ENCODE data around the gene ONECUT3. TPM values are rescaled to one million over a fixed set of nuclear protein-coding genes. Genes with fewer than 3 reads are reported as not detected.

The ONECUT3 gene
- polyA plus RNA-seq, 5 donors = 0.04 to 0.09 (median 0.06) TPM

DNA sequence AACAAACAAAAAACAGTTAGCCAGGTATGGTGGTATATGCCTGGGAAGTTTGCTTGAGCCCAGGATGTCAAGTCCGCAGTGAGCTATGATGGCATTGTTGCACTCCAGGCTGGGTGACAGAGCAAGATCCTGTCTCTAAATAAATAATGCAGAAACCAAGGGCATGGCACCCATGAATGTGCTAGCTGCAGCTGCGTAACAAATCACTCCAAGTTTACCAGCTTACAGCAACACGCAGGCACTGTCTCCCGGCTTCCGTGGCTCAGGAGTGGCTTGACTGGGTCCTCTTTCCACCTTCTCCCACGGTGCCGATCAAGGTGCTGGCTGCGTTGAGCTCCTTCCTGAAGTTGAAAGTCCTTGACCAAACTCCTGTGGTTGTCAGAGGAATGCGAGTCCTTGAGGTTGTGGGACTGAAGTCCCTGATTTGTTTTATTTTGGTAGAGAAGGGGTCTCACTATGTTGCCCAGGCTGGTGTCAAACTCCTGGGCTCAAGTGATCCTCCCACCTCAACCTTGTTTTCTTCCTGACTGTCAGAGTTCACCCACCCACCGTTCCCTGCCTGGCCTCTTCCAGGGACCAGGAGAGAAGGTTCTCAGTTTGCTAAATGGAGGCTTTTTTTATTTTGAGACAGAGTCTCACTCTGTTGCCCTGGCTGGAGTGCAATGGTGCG, 13.2 kb upstream of the ONECUT3 start:
- DNase-seq = no peak

GRCh38 chr19:1742989-1743696, 10.2 kb upstream of the ONECUT3 start:
- no peak for DNase-seq

DNA sequence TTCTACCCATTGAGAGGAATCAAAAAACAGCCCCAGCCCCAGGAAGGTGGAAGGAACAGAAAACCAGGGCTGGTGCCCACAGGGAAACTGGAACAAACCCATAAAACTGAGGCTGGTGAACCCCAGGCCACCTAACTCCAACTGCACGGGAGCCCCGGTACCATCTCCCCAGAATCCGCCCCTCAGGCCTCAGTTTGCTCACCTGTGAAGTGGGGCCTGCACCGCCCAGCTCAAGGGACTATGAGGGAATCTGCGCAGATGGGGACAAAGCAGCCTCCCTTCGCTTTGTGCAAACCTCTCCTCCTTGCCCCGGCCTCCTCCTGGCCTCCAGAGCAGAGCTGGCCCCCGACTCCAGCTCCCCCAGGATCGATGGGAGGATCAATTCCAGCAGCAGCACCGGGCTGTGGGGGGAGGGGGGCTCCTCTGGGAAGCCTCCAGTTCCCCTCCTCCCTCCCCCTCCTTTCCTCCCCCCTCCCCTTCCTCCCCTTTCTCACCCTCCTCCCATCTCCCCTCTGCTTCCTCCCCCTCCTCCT, 9.1 kb upstream of the ONECUT3 start:
- no peak for DNase-seq

DNA sequence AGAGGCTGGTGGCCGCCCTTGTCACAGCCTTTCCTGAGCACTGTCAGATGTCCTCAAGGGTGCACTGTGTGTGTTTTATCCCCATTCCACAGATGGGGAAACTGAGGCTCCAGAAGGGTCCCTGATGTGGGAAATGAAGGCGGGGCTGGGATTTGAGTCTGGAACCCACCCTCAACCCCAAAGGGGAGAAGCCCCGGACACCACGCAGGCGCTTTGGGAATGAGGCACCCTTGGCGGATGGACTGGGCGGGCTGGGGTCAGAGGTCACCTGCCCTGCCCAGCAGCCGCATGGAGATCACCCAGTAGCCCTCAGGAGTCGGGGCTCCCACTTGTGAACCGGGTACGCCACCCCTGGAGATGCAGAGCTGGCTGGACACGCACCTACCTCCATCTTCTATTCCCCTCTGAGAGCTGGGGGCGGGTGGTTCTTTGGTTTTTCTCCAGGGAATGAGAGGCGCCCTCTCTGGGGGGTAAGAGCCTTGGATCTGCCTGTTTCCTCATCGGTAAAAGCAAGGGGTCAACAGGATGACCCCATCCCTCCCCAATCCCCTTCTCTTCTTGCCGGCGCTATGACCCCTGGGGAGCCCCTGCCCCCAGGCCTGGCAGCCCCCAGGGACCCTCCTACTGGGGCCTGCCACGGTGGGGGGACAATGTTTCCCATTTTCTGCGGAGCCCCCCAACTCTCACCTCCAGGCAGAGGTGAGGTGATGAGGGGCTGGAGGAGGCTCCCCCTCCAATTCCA, 8.3 kb upstream of the ONECUT3 start:
- no peak for DNase-seq

DNA sequence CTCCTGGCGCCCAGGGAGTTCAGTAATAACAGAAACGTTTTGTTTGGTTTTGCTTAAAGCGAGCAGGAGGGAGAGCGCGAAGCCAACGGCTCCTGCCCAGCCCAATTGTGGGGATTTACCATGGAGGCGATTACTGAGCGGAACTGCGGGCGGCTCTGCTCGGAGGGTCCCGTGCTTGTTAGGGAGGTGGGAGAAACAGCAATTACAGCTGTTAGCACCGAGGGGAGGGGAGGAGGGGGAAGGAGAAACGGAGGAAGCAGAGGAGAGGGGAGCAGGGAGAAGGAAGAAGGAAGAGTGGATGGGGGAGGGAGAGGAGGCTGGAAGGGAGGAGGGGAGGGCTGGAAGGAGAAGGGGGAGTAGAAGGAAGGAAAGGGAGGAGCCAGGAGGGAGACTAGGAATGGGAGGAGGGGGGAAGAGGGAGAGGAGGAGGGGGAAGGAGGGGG, 7.7 kb upstream of the ONECUT3 start:
- no peak for DNase-seq

- DNase-seq = no peak
Measured at GRCh38 chr19:1746401-1747284, 6.7 kb upstream of the ONECUT3 start.

GRCh38 chr19:1747285-1748114, 5.8 kb upstream of the ONECUT3 start:
- DNase-seq = no peak

GRCh38 chr19:1748115-1748872, 5.0 kb upstream of the ONECUT3 start:
- DNase-seq = no peak

DNA sequence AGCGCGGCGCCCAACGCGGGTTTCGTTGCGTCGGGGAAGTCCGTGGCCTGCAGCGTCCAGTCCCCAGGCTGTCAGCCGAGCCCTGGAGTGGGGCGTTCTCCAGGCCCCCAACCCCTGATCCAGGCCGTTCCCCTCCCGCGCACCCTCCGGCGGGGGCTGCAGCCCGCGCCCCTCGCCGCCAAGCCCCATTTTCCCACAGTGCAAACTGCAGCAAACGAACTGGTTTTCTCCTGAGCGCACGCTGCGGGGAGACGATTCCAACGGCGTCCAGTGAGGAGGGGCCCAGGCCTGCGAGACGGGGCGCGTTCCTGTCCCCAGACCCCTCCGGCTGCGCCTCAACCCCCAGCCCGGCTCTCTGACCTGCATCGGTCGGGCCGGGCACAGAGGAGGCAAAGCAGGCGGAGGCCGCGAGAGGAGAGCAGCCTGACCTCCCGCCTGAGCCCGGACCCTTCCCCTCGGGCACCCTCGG, 4.4 kb upstream of the ONECUT3 start:
- no peak for DNase-seq

- no peak for DNase-seq
Measured at GRCh38 chr19:1749373-1750342, 3.6 kb upstream of the ONECUT3 start.

DNA sequence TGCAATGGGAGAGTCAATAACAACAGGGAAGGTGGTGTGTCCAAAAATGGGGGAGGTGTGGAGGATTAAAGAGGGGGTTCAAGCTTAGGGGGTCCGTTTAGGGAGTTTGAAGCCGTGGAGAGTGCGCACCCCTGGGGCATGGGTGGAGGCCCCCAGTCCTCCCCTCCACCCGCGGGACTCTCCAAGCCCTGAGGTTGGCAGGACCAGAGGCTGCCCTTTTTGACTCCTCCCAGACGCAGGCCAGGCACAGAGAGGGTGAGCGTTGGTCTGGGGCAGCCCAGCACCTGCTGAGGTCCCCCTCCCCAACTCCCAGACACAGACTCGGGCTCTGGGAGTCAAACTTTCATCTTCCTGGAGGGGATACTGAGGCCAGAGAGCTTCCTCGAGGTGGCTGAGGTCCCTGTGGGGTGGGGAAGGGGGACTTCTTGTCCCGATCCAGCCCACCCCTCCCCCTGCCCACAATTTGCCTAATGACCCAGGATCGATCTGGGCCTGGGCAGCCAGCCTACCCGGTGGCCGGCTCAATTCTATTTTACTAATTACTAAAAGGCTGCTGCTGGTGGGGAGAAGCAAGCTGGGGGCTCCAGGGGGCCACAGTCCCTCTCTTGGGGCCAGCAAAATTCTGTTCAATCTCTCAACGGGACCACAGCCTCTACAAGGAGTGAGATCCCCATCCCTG, 2.8 kb upstream of the ONECUT3 start:
- no peak for DNase-seq

DNA sequence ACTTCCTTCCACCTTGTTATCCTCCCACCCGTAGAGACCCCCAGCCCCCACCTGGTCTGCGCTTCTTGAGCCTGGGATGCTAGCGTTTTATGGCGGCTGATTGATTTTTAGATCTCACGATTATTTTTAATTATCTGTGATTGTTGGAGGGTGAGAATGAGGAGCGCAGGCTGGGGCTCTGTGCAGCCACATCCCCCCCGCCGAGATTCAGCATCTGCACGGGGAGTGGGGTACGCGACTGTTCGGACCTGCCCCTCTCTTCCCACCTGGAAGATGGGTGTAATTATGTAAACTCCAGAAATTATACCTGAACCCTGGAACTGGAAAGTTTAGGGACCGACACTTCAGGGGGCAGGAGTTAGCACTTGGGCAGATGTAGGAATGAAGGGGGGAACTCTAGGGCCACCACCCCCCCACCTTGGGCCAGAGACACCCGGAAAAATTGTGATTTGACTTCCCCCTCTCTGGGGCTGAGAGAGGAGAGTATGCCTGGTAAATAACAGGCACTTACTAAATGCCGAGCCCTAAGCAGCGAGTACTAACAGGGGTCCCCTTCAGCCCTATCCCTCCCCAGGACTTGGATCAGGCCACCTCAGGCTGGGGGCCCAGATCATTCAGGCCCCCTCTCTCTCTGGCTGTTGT, 1.8 kb upstream of the ONECUT3 start:
- DNase-seq = no peak

DNA sequence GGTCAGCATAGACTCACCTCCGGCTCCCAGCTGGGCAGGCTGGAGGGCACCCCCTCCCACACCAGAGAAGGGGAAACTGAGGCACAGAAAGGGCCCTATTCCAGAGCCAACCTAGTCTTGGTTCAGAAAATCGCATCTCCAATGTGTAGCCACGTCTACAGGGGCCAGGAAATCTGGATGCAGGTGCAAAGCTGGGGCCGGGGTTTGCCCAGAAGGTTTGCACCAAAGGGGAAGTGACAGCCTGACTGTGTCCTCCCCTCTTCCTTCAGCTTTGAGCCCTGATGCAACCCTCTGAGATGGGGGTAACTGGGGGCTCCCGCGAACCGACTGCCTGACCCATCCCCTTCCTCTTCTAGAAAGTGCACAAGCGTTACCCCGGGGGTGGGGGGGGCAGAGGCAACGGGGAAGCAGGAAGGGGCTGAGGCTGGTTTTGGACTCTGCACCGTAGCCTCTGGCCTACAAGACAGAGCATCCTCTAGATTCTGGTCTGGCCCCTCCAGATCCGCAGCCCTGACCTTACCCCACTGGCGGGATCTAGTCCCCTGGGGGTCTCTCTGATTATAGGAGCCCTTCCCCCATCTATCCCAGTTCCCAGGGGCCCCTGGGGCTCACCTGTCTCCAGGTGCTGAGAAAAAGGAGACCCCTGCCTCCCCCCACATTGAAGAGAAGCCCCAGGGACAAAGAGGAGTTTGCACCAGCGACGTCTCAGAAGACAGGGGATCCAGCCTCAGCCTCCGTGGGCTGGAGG, 1.1 kb upstream of the ONECUT3 start:
- DNase-seq = no peak

DNA sequence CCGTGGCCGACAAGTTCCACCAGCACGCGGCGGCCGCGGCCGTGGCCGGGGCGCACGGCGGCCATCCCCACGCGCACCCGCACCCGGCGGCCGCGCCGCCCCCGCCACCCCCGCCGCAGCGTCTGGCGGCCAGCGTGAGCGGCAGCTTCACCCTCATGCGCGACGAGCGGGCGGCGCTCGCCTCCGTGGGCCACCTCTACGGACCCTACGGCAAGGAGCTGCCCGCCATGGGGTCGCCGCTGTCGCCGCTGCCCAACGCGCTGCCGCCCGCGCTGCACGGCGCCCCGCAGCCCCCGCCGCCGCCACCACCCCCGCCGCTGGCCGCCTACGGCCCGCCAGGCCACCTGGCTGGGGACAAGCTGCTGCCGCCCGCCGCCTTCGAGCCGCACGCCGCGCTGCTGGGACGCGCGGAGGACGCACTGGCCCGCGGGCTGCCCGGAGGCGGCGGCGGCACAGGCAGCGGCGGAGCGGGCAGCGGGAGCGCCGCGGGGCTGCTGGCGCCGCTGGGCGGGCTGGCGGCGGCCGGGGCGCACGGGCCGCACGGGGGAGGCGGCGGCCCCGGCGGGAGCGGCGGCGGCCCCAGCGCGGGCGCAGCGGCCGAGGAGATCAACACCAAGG, 821 bp downstream of the ONECUT3 start:
- DNase-seq = no peak

- no peak for DNase-seq
Measured at GRCh38 chr19:1754636-1755466, 1.5 kb downstream of the ONECUT3 start.

Measured in right lung (tissue), 5 donors.